Iris pigment epithelial cell (primary cell): Measurements from ENCODE around the gene MED13L.

Source experiments
- DNase-seq: peaks from one replicate; pipeline ENCODE4 v3.0.0-alpha.2; 2011; ENCODE audit warnings: low read depth

MED13L gene

DNA sequence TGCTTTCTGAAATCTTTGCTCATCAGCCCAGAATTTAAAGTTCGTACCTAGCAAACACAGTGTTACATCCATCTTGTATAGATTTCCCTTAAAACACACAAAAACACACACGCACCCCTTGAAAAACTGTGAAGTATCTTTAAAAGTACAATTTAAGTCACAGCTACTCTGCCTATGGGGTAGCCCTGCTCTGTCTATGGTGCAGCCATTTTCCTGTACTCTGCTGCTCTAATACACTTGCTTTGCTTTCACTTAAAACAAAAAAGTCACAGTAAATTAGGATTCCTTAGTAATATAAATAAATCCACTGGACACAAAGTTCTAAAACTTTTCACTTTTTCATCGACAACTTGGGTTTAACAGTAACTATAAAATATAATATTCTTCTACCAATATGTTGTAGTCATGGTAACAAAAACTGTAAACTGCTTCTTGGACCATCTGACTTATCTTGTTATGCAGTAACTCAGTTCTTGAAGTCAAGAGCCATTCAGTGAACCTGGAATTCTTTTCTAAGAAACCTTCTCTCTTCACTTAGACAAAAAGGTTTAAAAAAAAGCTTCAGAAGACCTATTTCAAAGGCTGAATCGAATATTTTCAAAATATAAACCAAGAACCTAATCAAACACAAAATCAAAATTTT is 63.5 kb downstream of the MED13L start:
- no peak for DNase-seq

- no peak for DNase-seq
Observed at GRCh38 chr12:116213014-116213413, 64.5 kb downstream of the MED13L start.

DNA sequence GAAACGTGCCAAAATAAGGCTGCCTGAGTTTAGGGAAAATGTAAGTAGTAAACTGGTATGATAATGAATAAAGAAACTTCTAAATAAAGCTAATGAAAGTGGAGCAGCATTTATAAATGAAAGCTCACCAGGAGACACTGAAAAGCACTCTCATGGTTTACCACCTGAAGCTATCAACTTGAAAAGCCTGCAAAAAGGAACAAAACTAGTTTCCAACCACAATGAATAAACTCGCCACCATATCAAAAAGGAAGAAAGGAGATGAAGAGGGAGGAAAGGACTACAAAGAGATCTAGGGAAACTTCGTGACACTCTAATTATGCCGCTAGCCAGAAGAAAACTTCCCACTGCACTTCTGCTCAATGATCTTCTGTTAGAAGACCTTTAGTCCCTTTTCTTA is 66.7 kb downstream of the MED13L start:
- no peak for DNase-seq

DNA sequence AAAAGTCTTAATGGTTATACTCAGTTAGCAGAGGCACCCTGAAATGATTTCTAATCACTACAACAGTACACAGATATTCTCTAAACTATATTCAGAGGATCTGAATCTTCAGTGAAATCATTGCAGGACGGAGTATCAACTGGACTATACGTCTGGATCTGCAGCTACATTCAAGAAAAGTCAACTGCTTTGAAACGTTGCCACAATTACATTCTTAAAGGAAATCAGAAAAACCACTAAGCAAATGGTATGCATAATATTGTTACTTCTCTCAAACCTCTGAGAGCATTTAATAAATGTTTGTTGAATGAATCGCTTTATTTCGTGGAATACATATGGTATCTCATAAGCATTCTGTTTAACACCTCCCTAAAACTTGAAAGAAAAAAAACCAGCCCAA is 67.4 kb downstream of the MED13L start:
- DNase-seq: peak; percentile 63

DNA sequence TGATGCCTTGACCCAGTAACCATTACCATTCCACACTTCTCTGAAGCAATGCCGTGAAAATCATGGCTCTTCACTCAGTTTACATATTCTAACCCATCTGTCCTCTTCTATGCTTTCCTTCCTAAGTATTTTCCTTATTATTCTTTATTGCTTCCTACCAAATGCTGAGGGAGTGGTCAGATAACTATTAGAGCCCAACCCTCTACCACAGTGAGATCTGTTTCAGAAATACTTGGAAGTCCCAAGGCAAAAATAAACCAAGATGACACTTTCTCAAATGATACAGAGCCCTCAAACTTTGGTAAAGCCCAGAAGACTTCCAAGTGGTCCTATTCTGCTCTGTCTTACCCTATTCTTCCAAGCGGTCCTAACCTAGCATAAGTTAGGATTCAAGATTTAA is 68.0 kb downstream of the MED13L start:
- no peak for DNase-seq

GRCh38 chr12:116207274-116207673 is 70.2 kb downstream of the MED13L start:
- DNase-seq: no peak

- DNase-seq: no peak
Observed at GRCh38 chr12:116206828-116207227, 70.7 kb downstream of the MED13L start.

DNA sequence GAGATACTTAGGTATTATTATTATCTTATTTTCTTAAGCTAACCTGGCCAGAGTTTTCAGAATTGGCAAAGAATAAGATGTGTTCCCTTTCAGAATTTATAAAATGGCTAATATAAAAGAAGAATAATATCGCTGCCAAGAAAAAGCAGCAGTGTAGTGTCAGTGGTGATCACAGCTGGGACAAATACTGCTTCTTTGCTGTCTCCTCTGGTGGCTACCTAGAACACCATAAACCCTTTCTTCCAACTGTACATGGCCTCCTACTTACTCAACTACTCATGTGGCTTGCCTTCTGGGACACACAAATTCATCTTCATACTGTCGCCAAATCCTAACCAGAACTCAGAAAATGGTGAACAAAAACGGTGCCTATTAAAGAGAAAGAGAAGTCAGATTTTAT is 72.7 kb downstream of the MED13L start:
- DNase-seq: no peak

GRCh38 chr12:116204169-116204568 is 73.3 kb downstream of the MED13L start:
- DNase-seq: no peak

- DNase-seq: peak; percentile 57
Observed at GRCh38 chr12:116202940-116203339, 74.6 kb downstream of the MED13L start.

DNA sequence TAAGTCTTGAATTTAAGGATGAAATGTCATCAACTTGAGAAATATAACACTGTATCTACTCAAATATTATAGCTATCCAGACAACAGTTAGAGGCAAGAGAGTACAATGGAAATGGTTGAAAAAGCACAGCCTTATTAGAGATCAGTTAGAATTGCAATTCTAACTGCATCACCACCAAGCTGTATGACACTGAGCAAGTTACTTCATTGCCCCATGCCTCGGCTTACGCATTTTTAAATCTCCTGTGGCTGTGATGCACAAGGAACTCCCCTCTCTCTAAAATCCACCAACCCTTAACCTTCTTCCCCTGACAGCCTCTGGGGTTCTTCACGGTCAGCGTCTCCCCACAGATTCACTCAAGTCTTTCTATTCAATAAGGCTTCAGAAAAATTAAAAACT is 75.1 kb downstream of the MED13L start:
- peak; percentile 48 for DNase-seq

- DNase-seq: peak; percentile 47
Observed at GRCh38 chr12:116201908-116202307, 75.6 kb downstream of the MED13L start.

DNA sequence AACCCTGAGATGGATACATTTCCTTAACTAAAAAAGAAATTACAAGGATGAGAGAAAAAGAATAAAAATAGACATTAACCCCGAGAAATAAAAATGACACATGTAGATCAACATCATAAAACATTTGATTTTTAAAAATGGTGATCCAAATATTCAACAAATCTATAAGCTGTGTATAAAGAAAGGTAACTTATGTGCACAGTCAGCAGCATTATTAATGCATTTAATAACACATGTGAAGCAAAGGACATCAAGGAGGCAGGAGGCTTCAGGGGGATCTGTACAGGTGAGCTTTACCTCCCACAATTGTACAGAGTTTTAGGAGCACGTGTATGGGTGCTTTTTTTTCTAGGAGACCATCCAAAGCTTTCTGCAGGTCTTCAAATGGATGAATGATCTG is 76.1 kb downstream of the MED13L start:
- no peak for DNase-seq

GRCh38 chr12:116200812-116201211 is 76.7 kb downstream of the MED13L start:
- peak; percentile 83 for DNase-seq

DNA sequence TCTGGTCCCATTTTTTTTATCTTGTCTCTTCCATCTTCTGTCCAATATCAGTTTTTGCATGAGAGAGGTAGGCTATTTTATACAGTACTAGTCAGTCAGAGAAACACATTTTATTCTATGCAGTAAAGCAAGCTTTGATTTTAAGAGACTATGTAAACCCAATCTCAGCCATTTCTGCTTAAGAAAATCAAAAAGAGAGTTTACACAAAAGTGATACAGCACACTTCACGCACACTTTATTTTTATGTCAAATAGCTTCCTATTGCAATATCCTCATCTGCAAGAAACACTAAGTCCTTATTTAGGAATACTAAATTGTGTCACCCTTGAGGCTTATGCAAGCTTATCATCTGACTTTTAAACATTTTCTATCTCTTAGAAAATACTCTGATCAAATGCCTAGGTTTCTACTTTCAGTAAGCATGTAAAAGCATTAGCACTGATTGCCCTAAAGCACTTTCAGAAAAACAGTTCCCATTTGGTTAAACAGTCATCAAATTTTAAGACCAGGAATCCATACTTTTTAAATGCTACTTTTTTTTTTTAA is 78.3 kb downstream of the MED13L start:
- no peak for DNase-seq

GRCh38 chr12:116196752-116197718 is 80.5 kb downstream of the MED13L start:
- DNase-seq: peak; percentile 27

- no peak for DNase-seq
Observed at GRCh38 chr12:116196226-116196625, 81.3 kb downstream of the MED13L start.

DNA sequence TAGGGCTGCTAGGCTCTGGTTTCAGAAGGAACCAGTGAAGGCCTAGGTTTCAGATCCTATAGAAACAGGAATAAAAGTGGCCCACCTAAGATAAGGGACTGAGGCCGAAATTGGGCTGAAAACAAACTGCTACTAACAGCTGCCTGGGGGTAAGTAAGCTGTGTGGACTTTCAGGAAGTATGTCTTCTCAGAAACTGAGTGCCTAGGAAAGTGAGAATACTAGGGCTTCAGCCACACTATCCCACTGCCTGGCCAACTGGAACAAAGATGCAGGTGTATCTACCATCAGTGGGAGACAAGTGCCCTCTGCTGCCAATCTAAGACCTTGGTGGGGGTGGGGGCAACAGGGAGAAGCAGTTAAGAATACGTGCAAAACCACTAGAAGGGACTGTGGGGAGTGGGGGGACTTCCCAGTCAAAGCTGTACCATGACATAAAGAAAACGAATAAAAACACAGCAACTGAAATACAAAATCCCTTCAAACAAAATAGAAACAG is 82.5 kb downstream of the MED13L start:
- DNase-seq: no peak

GRCh38 chr12:116189692-116190091 is 87.8 kb downstream of the MED13L start:
- no peak for DNase-seq

GRCh38 chr12:116188581-116188980 is 88.9 kb downstream of the MED13L start:
- DNase-seq: no peak

GRCh38 chr12:116187151-116187511 is 90.4 kb downstream of the MED13L start:
- no peak for DNase-seq

DNA sequence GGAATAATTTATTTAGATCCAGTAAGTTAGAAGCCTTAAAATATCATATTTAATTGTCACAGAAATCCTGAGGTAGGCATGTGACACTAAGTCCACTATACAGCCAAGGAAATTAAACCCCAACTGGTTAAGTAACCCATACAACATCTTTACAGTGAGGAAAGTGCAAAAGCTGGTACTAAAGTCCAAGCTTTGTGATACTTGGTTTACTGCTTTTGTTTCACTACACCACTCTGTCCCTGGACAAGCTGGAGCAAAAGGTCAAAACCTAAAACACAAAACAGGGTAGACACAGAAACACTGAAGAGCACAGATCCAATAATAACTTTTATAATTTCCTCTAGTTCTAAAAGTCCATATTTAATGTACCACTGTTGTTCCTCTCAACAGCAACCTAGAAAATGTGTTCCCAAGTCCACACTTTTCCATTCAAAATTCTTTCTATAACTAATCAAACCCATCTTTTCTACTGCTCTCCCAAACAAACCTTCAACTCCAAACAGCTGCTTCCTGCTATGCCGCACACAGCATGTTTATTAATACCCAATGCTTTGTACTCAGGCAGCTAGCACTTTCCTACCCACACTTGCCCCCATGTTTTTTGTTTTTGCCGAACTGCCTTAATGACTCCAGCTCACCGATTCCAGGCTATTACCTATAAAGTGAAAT is 90.9 kb downstream of the MED13L start:
- no peak for DNase-seq
